ENCODE data around the gene MAGEE2.
A peak's percentile ranks its signal among the peaks of the same experiment; 100 is the strongest.
"Not testable (repeated sequence)": the region's sequence is repeated elsewhere in the genome, so short reads cannot be mapped to it uniquely, and the experiment has no call there.

MAGEE2 gene

GRCh38 chrX:75784680-75785491, at the start of gene MAGEE2:
MAGEE2 (minus strand) TSS chrX:75785254; CDS start chrX:75785051, 203 bp downstream.
- peak; percentile 8 to 71 (median 37) for DNase-seq
- intact Hi-C loops (cut with DNase I), result no loop called here

- no peak for DNase-seq
- intact Hi-C loops (cut with DNase I), result no loop called here
Measured at GRCh38 chrX:75786290-75786689, 1.2 kb upstream of the MAGEE2 start.

- intact Hi-C loops (cut with DNase I), result no loop called here
- peak; percentile 31 to 84 (median 68) for DNase-seq
Measured at GRCh38 chrX:75781611-75782010, 3.4 kb downstream of the MAGEE2 start.

- intact Hi-C loops (cut with DNase I); DNase-seq: not testable (repeated sequence)
Measured at GRCh38 chrX:75768063-75768462, 17.0 kb downstream of the MAGEE2 start.

GRCh38 chrX:75748431-75748830, 36.6 kb downstream of the MAGEE2 start:
- intact Hi-C loops (cut with DNase I), result no loop called here
- peak in 2 of 42 donors; percentile 11 to 35 for DNase-seq

GRCh38 chrX:75746891-75747639, 38.0 kb downstream of the MAGEE2 start:
- intact Hi-C loops (cut with DNase I), result no loop called here
- DNase-seq, result peak in 34 of 42 donors; percentile 2 to 62 (median 30)
